SJCRH30 (cell line): ENCODE measurements around the gene OR5H14. TPM values are rescaled to one million over a fixed set of nuclear protein-coding genes. Genes with fewer than 3 reads are reported as not detected.
A peak's percentile ranks its signal among the peaks of the same experiment; 100 is the strongest.
"Not testable (repeated sequence)": the region's sequence is repeated elsewhere in the genome, so short reads cannot be mapped to it uniquely, and the experiment has no call there.

Experiments
- DNase-seq, 2 experiments: peaks; one replicate each; pipeline ENCODE4 v3.0.0-alpha.2; 2015 to 2020
- H3K27ac ChIP-seq: fragments of 250-450 bp; sonication (Bioruptor Pico); 2 replicates; pipeline ENCODE4 v1.5.1; 2020; ENCODE audit warnings: mild to moderate bottlenecking, moderate library complexity
- H3K27me3 ChIP-seq: fragments of 250-450 bp; sonication (Bioruptor Pico); 2 replicates; pipeline ENCODE4 v1.5.1; 2020; ENCODE audit warnings: mild to moderate bottlenecking, moderate library complexity
- H3K36me3 ChIP-seq: fragments of 250-450 bp; sonication (Bioruptor Pico); 2 replicates; pipeline ENCODE4 v1.5.1; 2020; ENCODE audit warnings: mild to moderate bottlenecking, moderate library complexity
- H3K4me1 ChIP-seq: fragments of 250-450 bp; sonication (Bioruptor Pico); 2 replicates; pipeline ENCODE4 v1.5.1; 2020; ENCODE audit warnings: mild to moderate bottlenecking, moderate library complexity
- H3K4me3 ChIP-seq: fragments of 250-450 bp; sonication (Bioruptor Pico); 2 replicates; pipeline ENCODE4 v1.5.1; 2020; ENCODE audit warnings: mild to moderate bottlenecking, moderate library complexity
- H3K9me3 ChIP-seq: fragments of 250-450 bp; sonication (Bioruptor Pico); replicated peaks from 2 replicates; pipeline ENCODE4 v1.5.1; 2020; ENCODE audit warnings: mild to moderate bottlenecking, moderate library complexity
- total RNA-seq: library from RNA; depleted of rRNA; stranded (reverse); fragments of >200 nt; shearing (Covaris generic); gene quantifications from 2 replicates; pipeline ENCODE4 v1.2.3, GENCODE V29; 2014; rRNA removed

Gene OR5H14
- total RNA-seq, result not detected in 2 replicates

DNA sequence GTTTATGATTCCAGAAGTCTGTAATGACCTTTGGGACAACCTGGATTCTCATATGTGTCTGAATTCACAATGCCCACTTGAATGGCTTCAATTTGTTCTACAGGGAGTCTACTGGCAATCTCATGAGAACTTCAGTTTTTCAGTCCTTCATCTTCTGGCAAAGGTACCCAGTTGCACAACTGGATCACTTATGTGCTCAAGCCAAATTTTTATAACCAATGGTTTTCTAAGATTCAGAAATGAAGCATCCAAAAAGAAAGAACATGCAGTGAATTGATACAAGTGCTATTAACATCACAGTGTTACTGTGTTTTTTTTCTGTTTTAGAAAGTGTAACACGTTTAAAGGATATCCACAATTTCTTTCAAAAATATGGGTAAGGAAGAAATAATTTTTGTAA, at the start of gene OR5H14:
Gene OR5H14, plus strand, starts transcription at position 301 of the 400 bp plus-strand sequence. CDS start 1,907 bp downstream, outside the sequence.
- Histone ChIP-seq H3K9me3 (no peaks in the 10 kb centered on the region), H3K4me1 (no peaks in the 10 kb centered on the region), H3K36me3 (no peaks in the 10 kb centered on the region), H3K27me3 (no peaks in the 10 kb centered on the region; the same call in 1 of the 2 replicates), H3K4me3 (no peak within 1 kb of the TSS), H3K27ac (no peak within 1 kb of the TSS)
- no peak for DNase-seq

- H3K27ac ChIP-seq, result no peak overlapping the region
- no peaks in the 10 kb centered on the region for H3K27me3 ChIP-seq
- no peak overlapping the region for H3K4me3 ChIP-seq
- DNase-seq, result peak in 1 of 2 experiments; percentile 10
- H3K36me3 ChIP-seq, result no peaks in the 10 kb centered on the region
- H3K4me1 ChIP-seq, result no peaks in the 10 kb centered on the region
- peaks cover 4% of the 10 kb centered on the region for H3K9me3 ChIP-seq
Observed at GRCh38 chr3:98099848-98100247, 47.4 kb upstream of the OR5H14 start.

- no peak overlapping the region for H3K4me3 ChIP-seq
- H3K36me3 ChIP-seq, result no peaks in the 10 kb centered on the region
- H3K27me3 ChIP-seq, result no peaks in the 10 kb centered on the region
- H3K9me3 ChIP-seq, result no peaks in the 10 kb centered on the region
- DNase-seq, result no peak
- no peak overlapping the region for H3K27ac ChIP-seq
- H3K4me1 ChIP-seq, result no peaks in the 10 kb centered on the region
Observed at GRCh38 chr3:98108162-98108561, 39.1 kb upstream of the OR5H14 start.

- Histone ChIP-seq H3K27me3 (no peaks in the 10 kb centered on the region), H3K36me3 (no peaks in the 10 kb centered on the region), H3K4me3 (no peak overlapping the region), H3K9me3 (no peaks in the 10 kb centered on the region), H3K4me1 (no peaks in the 10 kb centered on the region), H3K27ac (no peak overlapping the region)
- DNase-seq, result no peak
Observed at GRCh38 chr3:98109807-98110549, 37.3 kb upstream of the OR5H14 start.

DNA sequence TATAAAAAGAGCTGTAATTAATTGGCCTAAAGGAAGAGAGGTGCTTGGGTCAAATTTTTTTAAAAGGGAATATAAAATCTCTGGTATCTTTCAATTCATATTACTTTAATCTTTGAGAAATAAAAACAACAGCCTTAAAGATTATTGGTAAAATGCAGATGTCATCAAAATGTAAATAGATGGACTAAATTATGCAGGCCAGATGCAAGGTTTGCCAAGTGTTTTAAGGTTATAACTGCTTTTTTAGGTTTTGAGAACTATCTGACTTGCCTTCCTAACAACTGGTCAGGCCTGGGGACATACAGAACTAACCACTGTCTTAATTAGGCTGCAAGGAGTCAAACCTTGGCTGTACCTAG, 36.8 kb upstream of the OR5H14 start:
- H3K4me3 ChIP-seq, result no peak overlapping the region
- DNase-seq, result no peak
- no peaks in the 10 kb centered on the region for H3K9me3 ChIP-seq
- no peaks in the 10 kb centered on the region for H3K36me3 ChIP-seq
- H3K27me3 ChIP-seq, result no peaks in the 10 kb centered on the region
- no peaks in the 10 kb centered on the region for H3K4me1 ChIP-seq
- H3K27ac ChIP-seq, result no peak overlapping the region

- Histone ChIP-seq H3K4me1 (no peaks in the 10 kb centered on the region), H3K4me3 (no peak overlapping the region), H3K36me3 (no peaks in the 10 kb centered on the region), H3K27ac (no peak overlapping the region), H3K9me3 (no peaks in the 10 kb centered on the region), H3K27me3 (no peaks in the 10 kb centered on the region)
- no peak for DNase-seq
Observed at GRCh38 chr3:98114264-98114663, 33.0 kb upstream of the OR5H14 start.

DNA sequence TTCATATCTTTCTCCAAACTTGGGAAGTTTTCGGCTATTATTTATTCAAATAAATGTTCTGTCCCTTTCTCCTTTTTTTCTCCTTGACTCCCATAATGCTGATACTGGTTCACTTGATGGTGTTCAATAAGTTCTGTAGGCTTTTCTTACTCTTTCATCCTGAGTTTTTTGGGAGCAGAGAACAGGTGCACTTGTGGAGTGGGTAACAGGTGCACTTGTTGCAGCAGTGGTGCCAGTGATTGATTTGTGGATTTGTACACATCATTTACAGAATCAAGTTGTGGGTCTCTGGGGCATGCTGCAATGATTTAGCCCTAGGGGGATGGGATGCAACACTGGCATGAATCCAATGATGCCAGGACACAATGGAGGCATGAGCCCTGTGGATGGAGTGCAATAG, 31.6 kb upstream of the OR5H14 start:
- Histone ChIP-seq H3K9me3 (no peaks in the 10 kb centered on the region), H3K4me1 (no peaks in the 10 kb centered on the region), H3K27me3 (no peaks in the 10 kb centered on the region), H3K36me3 (no peaks in the 10 kb centered on the region), H3K27ac (no peak overlapping the region), H3K4me3 (no peak overlapping the region)
- DNase-seq, result no peak

DNA sequence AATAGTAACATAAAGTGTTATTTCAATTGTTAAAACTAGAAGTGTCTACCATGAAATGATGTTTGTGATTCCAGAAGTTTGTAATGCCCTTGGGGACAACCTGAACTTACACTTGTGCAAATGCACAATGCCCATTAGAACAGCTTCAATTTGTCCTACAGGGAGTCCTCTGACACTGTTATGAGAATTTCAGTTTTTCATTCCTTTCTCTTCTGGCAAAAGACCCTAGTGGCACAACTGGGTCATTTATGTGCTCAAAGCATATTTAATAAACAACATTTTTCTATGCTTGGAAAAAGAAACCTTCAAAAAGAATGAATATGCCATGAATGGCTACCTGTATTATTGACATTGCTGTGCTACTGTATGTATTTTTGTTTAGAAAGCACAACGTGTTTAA, 16.9 kb upstream of the OR5H14 start, which contains the start of gene OR5H1:
Gene OR5H1, plus strand, starts transcription at position 301 of the 400 bp plus-strand sequence. CDS start 1,977 bp downstream, outside the sequence.
- no peaks in the 10 kb centered on the region for H3K27me3 ChIP-seq
- no peak within 1 kb of the TSS for H3K27ac ChIP-seq
- H3K4me3 ChIP-seq, result no peak within 1 kb of the TSS
- no peaks in the 10 kb centered on the region for H3K9me3 ChIP-seq
- no peak for DNase-seq
- H3K4me1 ChIP-seq, result no peaks in the 10 kb centered on the region
- H3K36me3 ChIP-seq, result no peaks in the 10 kb centered on the region

GRCh38 chr3:98136631-98137030, 10.6 kb upstream of the OR5H14 start:
- Histone ChIP-seq H3K36me3 (no peaks in the 10 kb centered on the region), H3K4me1 (no peaks in the 10 kb centered on the region), H3K27ac (no peak overlapping the region), H3K27me3 (no peaks in the 10 kb centered on the region), H3K9me3 (no peaks in the 10 kb centered on the region), H3K4me3 (no peak overlapping the region)
- DNase-seq, result peak in 1 of 2 experiments; percentile 5

- H3K4me3 ChIP-seq, H3K9me3 ChIP-seq, H3K27ac ChIP-seq, H3K36me3 ChIP-seq, H3K4me1 ChIP-seq, DNase-seq, H3K27me3 ChIP-seq: not testable (repeated sequence)
Observed at GRCh38 chr3:98137826-98138557, 9.3 kb upstream of the OR5H14 start.

- H3K4me1 ChIP-seq, result no peaks in the 10 kb centered on the region
- DNase-seq, result no peak
- H3K36me3 ChIP-seq, result no peaks in the 10 kb centered on the region
- H3K9me3 ChIP-seq, result no peaks in the 10 kb centered on the region
- H3K27me3 ChIP-seq, result no peaks in the 10 kb centered on the region
- no peak overlapping the region for H3K27ac ChIP-seq
- no peak overlapping the region for H3K4me3 ChIP-seq
Observed at GRCh38 chr3:98140531-98140930, 6.7 kb upstream of the OR5H14 start.

GRCh38 chr3:98148751-98149150, 1.5 kb downstream of the OR5H14 start:
- H3K36me3 ChIP-seq, result no peaks in the 10 kb centered on the region
- H3K9me3 ChIP-seq, result no peaks in the 10 kb centered on the region
- H3K27me3 ChIP-seq, result no peaks in the 10 kb centered on the region; the same call in 1 of the 2 replicates
- no peak overlapping the region for H3K27ac ChIP-seq
- no peak overlapping the region for H3K4me3 ChIP-seq
- no peaks in the 10 kb centered on the region for H3K4me1 ChIP-seq
- no peak for DNase-seq

- not testable (repeated sequence) for H3K9me3 ChIP-seq, H3K4me3 ChIP-seq, H3K4me1 ChIP-seq, DNase-seq, H3K36me3 ChIP-seq, H3K27ac ChIP-seq, H3K27me3 ChIP-seq
Observed at GRCh38 chr3:98149456-98149855, 2.2 kb downstream of the OR5H14 start.

- no peaks in the 10 kb centered on the region for H3K4me1 ChIP-seq
- H3K36me3 ChIP-seq, result no peaks in the 10 kb centered on the region
- no peaks in the 10 kb centered on the region for H3K9me3 ChIP-seq
- no peak overlapping the region for H3K27ac ChIP-seq
- no peaks in the 10 kb centered on the region; the same call in 1 of the 2 replicates for H3K27me3 ChIP-seq
- no peak for DNase-seq
- no peak overlapping the region for H3K4me3 ChIP-seq
Observed at GRCh38 chr3:98151241-98151640, 4.0 kb downstream of the OR5H14 start.

GRCh38 chr3:98166396-98166795, 19.1 kb downstream of the OR5H14 start, which contains the start of gene OR5H15:
TSS of gene OR5H15 (plus strand) at chr3:98166696. CDS start at chr3:98168700, 2,004 bp downstream.
- H3K27ac ChIP-seq, result no peak within 1 kb of the TSS
- no peak for DNase-seq
- no peak within 1 kb of the TSS for H3K4me3 ChIP-seq
- no peaks in the 10 kb centered on the region for H3K27me3 ChIP-seq
- H3K9me3 ChIP-seq, result no peaks in the 10 kb centered on the region
- no peaks in the 10 kb centered on the region for H3K36me3 ChIP-seq
- no peaks in the 10 kb centered on the region for H3K4me1 ChIP-seq
